Stimulated activated naive B cell treated with anti-CD40 and anti-IgM and Interleukin-4, amounts not matched to agents 10 μg/mL and 1 μg/mL and 100 μg/mL, for 72 hours (primary cell): ENCODE data around the gene RASGRP3.
A peak's percentile ranks its signal among the peaks of the same experiment; 100 is the strongest.

Source experiments
- ATAC-seq, 2 donors: fragments of 150-1000 bp; cut with Tn5 transposase; replicated peaks; 2 replicates each; pipeline ENCODE4 v1.10.0; 2021; ENCODE audit warnings: moderate library complexity in 1 of 2
- DNase-seq: peaks from one replicate; pipeline ENCODE4 v3.0.0; 2021
- H3K27ac Mint-ChIP-seq: one replicate; pipeline ENCODE4 v1.8.0; 2022; ENCODE audit warnings: mild to moderate bottlenecking, mixed read lengths
- H3K27me3 Mint-ChIP-seq, 2 donors: one replicate each; pipeline ENCODE4 v1.8.0; 2022; ENCODE audit warnings: mixed read lengths in 2 of 2
- H3K36me3 Mint-ChIP-seq, 2 donors: one replicate each; pipeline ENCODE4 v1.8.0; 2022; ENCODE audit warnings: mixed read lengths in 2 of 2, mild to moderate bottlenecking in 1 of 2
- H3K4me1 Mint-ChIP-seq, 2 donors: one replicate each; pipeline ENCODE4 v1.8.0; 2022; ENCODE audit warnings: mixed read lengths in 2 of 2, mild to moderate bottlenecking in 1 of 2
- H3K4me3 Mint-ChIP-seq, 2 donors: one replicate each; pipeline ENCODE4 v1.8.0; 2022; ENCODE audit warnings: mild to moderate bottlenecking in 2 of 2, mixed read lengths in 2 of 2, moderate library complexity in 1 of 2
- H3K9me3 Mint-ChIP-seq, 2 donors: one replicate each; pipeline ENCODE4 v1.8.0; 2022; ENCODE audit warnings: mixed read lengths in 2 of 2, mild to moderate bottlenecking in 1 of 2

The RASGRP3 gene

DNA sequence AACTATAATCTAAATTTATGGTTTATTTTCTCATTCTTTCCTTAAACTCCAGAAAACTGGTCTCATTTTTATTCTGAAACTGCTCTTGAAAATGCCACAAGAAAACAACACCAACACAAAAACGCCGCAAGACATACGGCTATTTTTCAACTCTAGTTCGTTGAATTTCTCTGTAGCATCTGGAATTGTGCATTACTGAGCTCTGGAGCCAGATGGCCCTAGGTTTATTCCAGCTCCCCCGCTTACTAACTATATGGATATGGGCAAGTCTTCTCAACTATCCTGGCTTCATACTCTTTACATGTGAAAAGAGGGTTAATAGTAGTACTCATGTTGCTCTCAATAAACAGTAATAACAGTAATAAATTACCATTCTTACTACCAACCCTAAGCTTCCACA, 102.8 kb downstream of the RASGRP3 start:
- ATAC-seq, result no peak
- no peak overlapping the region for H3K27ac Mint-ChIP-seq
- no peak for DNase-seq
- no peaks in the 10 kb centered on the region for H3K9me3 Mint-ChIP-seq
- H3K4me3 Mint-ChIP-seq, result no peak overlapping the region
- peaks cover 13 to 37% of the 10 kb centered on the region in 2 donors for H3K36me3 Mint-ChIP-seq
- no peaks in the 10 kb centered on the region for H3K27me3 Mint-ChIP-seq
- peaks cover 11 to 23% of the 10 kb centered on the region in 2 donors for H3K4me1 Mint-ChIP-seq

DNA sequence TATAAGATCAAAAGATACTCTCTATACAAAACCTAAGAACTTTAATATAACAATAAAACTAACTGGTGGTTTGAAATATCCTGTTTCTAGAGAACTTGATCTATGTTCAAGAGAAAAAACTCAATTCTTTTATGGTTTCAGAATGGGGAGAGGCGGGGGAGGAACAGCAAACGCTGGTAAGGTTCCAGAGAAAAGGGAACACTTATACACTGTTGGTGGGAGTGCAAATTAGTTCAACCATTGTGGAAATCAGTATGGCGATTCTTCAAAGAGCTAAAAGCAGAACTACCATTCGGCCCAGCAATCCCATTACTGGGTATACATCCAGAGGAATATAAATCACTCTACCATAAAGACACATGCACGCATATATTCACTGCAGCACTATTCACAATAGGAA, 105.4 kb downstream of the RASGRP3 start:
- H3K4me1 Mint-ChIP-seq, result peaks cover 10 to 23% of the 10 kb centered on the region in 2 donors
- peaks cover 21 to 43% of the 10 kb centered on the region in 2 donors for H3K36me3 Mint-ChIP-seq
- peak in 1 of 2 donors; percentile 62 for ATAC-seq
- no peak for DNase-seq
- H3K27ac Mint-ChIP-seq, result peak overlapping the region; percentile 66
- peak overlapping the region in 1 of 2 donors; percentile 50 for H3K4me3 Mint-ChIP-seq
- H3K9me3 Mint-ChIP-seq, result no peaks in the 10 kb centered on the region
- no peaks in the 10 kb centered on the region for H3K27me3 Mint-ChIP-seq

DNA sequence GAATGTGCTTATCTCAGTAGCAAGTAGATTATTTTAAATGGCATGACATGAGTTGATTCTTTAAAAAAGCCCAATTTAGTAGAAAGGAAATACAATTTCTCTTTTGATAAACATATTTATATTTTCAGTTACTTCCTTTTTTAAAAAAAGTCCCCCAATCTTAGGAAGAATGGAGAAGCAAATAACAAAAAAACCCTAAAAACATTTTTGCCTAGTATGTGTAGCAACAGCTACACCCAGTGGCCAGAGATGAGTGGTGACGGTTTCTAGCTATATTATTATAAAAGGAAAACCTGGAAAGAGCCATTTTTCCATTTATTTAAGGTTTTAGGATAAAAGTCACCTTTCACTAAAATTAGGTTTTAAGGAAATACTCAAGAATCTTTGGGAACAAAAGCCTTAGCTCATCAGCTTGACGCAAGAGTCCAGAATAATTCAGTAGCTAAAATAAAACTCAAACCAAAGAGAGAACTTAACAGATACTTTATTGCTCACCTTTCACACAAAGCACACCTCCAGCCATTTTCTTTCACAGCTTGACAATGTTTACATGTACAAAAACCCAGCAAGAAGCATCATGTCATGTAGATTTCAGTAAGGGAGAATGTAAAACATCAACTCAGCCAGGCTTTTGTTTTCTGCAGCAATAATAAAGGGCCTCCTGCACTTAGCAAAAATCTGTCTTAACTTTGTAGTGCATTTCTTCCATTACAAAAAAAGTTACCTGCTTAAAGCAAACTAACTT, 106.9 kb downstream of the RASGRP3 start:
- H3K9me3 Mint-ChIP-seq, result no peaks in the 10 kb centered on the region
- H3K36me3 Mint-ChIP-seq, result peaks cover 24 to 37% of the 10 kb centered on the region in 2 donors
- peaks cover 9 to 23% of the 10 kb centered on the region in 2 donors for H3K4me1 Mint-ChIP-seq
- no peak overlapping the region for H3K4me3 Mint-ChIP-seq
- ATAC-seq (peak; percentile 54 to 60), DNase-seq (peak; percentile 8)
- H3K27me3 Mint-ChIP-seq, result no peaks in the 10 kb centered on the region
- peak overlapping the region; percentile 14 for H3K27ac Mint-ChIP-seq

DNA sequence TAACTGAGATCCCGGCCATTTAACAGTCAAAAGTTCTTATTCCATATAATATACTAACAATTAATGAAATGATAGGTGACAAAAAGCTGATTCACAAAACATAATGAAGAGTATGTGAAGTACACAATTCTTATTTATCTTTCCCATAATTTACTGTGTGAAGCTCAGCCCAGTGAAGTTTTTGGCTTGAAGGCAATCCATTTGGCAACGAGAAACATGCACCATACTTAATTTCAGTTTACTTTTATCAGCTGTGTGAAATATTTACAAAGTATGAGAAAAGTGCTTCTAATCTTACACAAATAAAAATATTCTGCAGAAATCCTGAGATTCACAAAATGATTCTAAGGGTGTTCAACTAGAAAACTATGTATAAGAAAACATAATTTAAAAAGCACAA, 110.3 kb downstream of the RASGRP3 start:
- Mint-ChIP-seq H3K27me3 (no peaks in the 10 kb centered on the region), H3K36me3 (peaks cover 19 to 32% of the 10 kb centered on the region in 2 donors), H3K4me3 (no peak overlapping the region), H3K27ac (no peak overlapping the region), H3K9me3 (no peaks in the 10 kb centered on the region), H3K4me1 (peaks cover 8 to 9% of the 10 kb centered on the region in 2 donors)
- ATAC-seq (no peak), DNase-seq (no peak)

GRCh38 chr2:33588232-33588631, 111.8 kb downstream of the RASGRP3 start:
- no peak for DNase-seq
- H3K4me1 Mint-ChIP-seq, result peaks cover 5 to 8% of the 10 kb centered on the region in 2 donors
- H3K4me3 Mint-ChIP-seq, result no peak overlapping the region
- no peaks in the 10 kb centered on the region for H3K9me3 Mint-ChIP-seq
- no peak overlapping the region for H3K27ac Mint-ChIP-seq
- no peak for ATAC-seq
- peaks cover 25 to 35% of the 10 kb centered on the region in 2 donors for H3K36me3 Mint-ChIP-seq
- no peaks in the 10 kb centered on the region for H3K27me3 Mint-ChIP-seq

GRCh38 chr2:33589444-33589843, 113.0 kb downstream of the RASGRP3 start:
- Mint-ChIP-seq H3K27me3 (no peaks in the 10 kb centered on the region), H3K27ac (no peak overlapping the region), H3K4me1 (peaks cover 7 to 11% of the 10 kb centered on the region in 2 donors), H3K9me3 (no peaks in the 10 kb centered on the region), H3K4me3 (no peak overlapping the region), H3K36me3 (peaks cover 28 to 40% of the 10 kb centered on the region in 2 donors)
- no peak for ATAC-seq
- DNase-seq, result no peak

- no peak overlapping the region for H3K27ac Mint-ChIP-seq
- peaks cover 17 to 24% of the 10 kb centered on the region in 2 donors for H3K36me3 Mint-ChIP-seq
- H3K9me3 Mint-ChIP-seq, result no peaks in the 10 kb centered on the region
- DNase-seq, result no peak
- no peak for ATAC-seq
- H3K4me1 Mint-ChIP-seq, result peaks cover 13 to 38% of the 10 kb centered on the region in 2 donors
- H3K27me3 Mint-ChIP-seq, result no peaks in the 10 kb centered on the region
- no peak overlapping the region for H3K4me3 Mint-ChIP-seq
Observed at GRCh38 chr2:33595385-33595784, 118.9 kb downstream of the RASGRP3 start.

DNA sequence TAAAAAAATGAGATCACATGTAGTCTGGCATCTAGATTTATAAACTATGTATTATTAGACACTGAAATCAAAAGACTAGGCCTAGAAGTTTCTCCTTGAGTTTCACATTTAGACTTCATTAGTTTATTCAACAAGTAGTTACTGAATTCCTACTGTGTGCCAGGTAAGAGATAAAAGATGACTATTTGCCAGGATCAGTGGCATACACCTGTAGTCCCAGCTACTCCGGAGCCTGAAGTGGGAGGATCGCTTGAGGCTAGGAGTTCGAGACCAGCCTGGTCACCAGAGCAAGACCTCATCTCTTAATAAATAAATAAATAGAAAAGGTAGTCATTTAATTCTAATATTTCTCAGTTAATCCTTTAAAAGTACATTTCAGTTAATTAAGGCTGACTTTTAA, 120.6 kb downstream of the RASGRP3 start:
- no peaks in the 10 kb centered on the region for H3K9me3 Mint-ChIP-seq
- peak overlapping the region in 1 of 2 donors; percentile 96 for H3K4me3 Mint-ChIP-seq
- H3K27ac Mint-ChIP-seq, result no peak overlapping the region
- DNase-seq (no peak), ATAC-seq (no peak)
- H3K27me3 Mint-ChIP-seq, result no peaks in the 10 kb centered on the region
- peaks cover 17% of the 10 kb centered on the region in 2 donors for H3K36me3 Mint-ChIP-seq
- H3K4me1 Mint-ChIP-seq, result peaks cover 13 to 39% of the 10 kb centered on the region in 2 donors

GRCh38 chr2:33598561-33599174, 122.2 kb downstream of the RASGRP3 start:
- H3K27me3 Mint-ChIP-seq, result no peaks in the 10 kb centered on the region
- H3K36me3 Mint-ChIP-seq, result peaks cover 3 to 4% of the 10 kb centered on the region in 2 donors
- H3K27ac Mint-ChIP-seq, result peak overlapping the region; percentile 96
- ATAC-seq, result peak; percentile 57 to 71
- H3K4me1 Mint-ChIP-seq, result peaks cover 10 to 28% of the 10 kb centered on the region in 2 donors
- peak; percentile 46 for DNase-seq
- H3K4me3 Mint-ChIP-seq, result peak overlapping the region; percentile 95 to 96
- no peaks in the 10 kb centered on the region for H3K9me3 Mint-ChIP-seq

- Mint-ChIP-seq H3K27ac (peak within 1 kb of the TSS; percentile 96), H3K9me3 (no peaks in the 10 kb centered on the region), H3K27me3 (no peaks in the 10 kb centered on the region), H3K4me1 (peaks cover 7 to 28% of the 10 kb centered on the region in 2 donors), H3K36me3 (peaks cover 0 to 3% of the 10 kb centered on the region in 2 donors), H3K4me3 (peak within 1 kb of the TSS; percentile 95 to 96)
- peak; percentile 87 to 94 for ATAC-seq
- peak; percentile 100 for DNase-seq
Observed at GRCh38 chr2:33599175-33599942, 122.9 kb downstream of the RASGRP3 start, which contains the start of gene FAM98A. FAM98A (minus strand) TSS chr2:33599299; CDS start chr2:33599221, 78 bp downstream.

DNA sequence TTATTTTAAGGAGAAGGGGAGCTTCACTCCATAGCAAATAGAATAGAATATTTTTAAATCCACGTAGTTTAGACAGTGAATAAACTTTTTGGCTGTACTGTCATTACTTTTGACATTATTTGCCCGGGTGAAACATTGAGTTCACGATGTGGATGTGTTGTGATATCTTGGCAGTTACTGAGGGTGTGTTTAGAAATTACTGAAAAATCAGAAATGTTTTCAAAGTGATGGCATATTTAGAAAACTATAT, 123.4 kb downstream of the RASGRP3 start:
- Mint-ChIP-seq H3K27ac (peak overlapping the region; percentile 96), H3K4me3 (peak overlapping the region; percentile 95 to 96), H3K9me3 (no peaks in the 10 kb centered on the region), H3K27me3 (no peaks in the 10 kb centered on the region), H3K36me3 (peaks cover 0 to 3% of the 10 kb centered on the region in 2 donors), H3K4me1 (peaks cover 7 to 28% of the 10 kb centered on the region in 2 donors)
- DNase-seq (no peak), ATAC-seq (no peak)

- H3K4me1 Mint-ChIP-seq, result peaks cover 7 to 17% of the 10 kb centered on the region in 2 donors
- DNase-seq (no peak), ATAC-seq (no peak)
- H3K27me3 Mint-ChIP-seq, result no peaks in the 10 kb centered on the region
- H3K4me3 Mint-ChIP-seq, result no peak overlapping the region
- H3K36me3 Mint-ChIP-seq, result peaks cover 3 to 4% of the 10 kb centered on the region in 2 donors
- H3K9me3 Mint-ChIP-seq, result no peaks in the 10 kb centered on the region
- no peak overlapping the region for H3K27ac Mint-ChIP-seq
Observed at GRCh38 chr2:33602201-33602830, 125.9 kb downstream of the RASGRP3 start.

DNA sequence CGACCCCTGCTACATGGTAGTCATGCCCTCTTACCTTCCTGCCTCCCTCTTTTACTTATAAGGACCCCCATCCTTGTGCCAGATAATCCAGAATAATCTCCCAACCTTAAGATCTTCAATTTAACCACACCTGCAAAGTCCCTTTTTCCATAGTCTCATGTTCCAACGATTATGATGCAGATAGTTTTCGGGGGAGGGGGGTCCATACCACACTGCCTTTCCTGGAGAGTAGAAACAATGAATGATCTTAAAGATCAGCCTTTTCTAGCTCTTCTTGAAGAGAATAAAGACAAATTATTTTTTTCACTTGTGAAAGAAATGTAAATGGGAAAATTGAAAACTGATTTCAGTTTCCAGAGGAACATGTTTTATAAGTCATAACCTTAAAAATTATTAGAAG, 127.0 kb downstream of the RASGRP3 start:
- H3K9me3 Mint-ChIP-seq, result no peaks in the 10 kb centered on the region

GRCh38 chr2:33605056-33605455, 128.6 kb downstream of the RASGRP3 start:
- Mint-ChIP-seq H3K36me3 (peaks cover 2 to 3% of the 10 kb centered on the region in 2 donors), H3K4me3 (no peak overlapping the region), H3K4me1 (peaks cover 0 to 4% of the 10 kb centered on the region in 2 donors), H3K9me3 (no peaks in the 10 kb centered on the region), H3K27me3 (no peaks in the 10 kb centered on the region), H3K27ac (no peak overlapping the region)
- ATAC-seq, result no peak
- no peak for DNase-seq

More for the DNA sequence above, 127.0 kb downstream of the RASGRP3 start:
- Mint-ChIP-seq H3K36me3 (peaks cover 3% of the 10 kb centered on the region in 2 donors), H3K4me1 (peaks cover 3 to 10% of the 10 kb centered on the region in 2 donors), H3K27ac (no peak overlapping the region), H3K27me3 (no peaks in the 10 kb centered on the region), H3K4me3 (no peak overlapping the region)
- DNase-seq (no peak), ATAC-seq (no peak)
